ENCODE data around the gene RCBTB2. TPM values are rescaled to one million over a fixed set of nuclear protein-coding genes. Genes with fewer than 3 reads are reported as not detected.
"Not testable (repeated sequence)": the region's sequence is repeated elsewhere in the genome, so short reads cannot be mapped to it uniquely, and the experiment has no call there.

The RCBTB2 gene
- total RNA-seq, result 10 to 100 TPM in 1 of 2 donors, 1 to 10 TPM in 1; 9.7 to 13.9 TPM
- long read RNA-seq, transcript RCBTB2-201 (15 exons, 3,232 nt), result major isoform, 13 of 21 reads
- long read RNA-seq, partial matches to known transcripts, result 4 of 21 reads
- long read RNA-seq, other reads (novel, unspliced or antisense), result 3 of 21 reads

DNA sequence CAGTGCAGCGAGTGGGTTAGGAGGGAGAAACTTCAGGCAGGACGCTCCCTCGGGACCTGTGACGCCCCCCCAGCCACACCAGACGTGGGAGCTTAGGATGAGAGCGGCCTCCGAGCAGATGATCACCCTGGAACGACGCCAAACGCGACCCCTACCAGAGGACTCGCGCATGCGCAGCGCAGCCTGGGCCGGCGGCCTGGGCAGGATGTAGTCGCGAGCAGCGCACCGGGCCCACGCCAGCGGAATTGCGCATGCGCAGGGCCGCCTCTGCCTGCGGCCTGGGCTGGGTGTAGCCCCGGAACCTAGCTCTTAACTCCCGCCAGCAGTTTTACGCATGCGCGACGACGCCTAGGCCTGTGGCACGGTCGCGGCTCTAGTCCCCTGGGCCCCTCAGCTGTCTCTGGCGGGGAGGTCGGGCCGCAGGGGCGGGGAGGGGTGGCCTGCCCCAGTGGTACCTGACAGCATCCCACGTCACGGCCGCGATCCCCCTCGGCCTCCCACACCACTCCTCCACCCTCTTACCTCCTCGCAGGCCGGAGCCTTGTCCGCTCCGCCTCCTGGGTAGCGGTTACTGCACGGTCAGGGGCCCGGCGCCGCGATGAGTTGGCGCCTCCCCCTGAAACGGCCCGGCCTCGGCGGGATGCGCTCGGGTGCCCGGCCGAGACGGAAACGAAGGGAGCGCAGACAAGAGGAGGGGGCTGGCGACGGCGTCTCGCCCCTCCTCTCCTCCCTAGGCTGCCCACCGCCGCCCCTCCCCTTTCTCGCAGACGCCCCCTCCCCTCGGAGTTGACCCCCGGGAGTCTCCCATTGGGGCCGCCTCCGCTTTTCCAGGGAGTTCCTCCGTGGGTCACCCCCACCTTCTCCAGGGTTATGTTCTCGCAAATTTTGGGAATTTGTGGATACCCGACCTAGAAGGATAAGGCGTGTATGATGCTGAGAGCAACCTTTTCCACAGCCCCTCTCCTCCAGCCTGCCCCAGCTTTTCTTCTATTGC, at the start of gene RCBTB2:
Gene RCBTB2 (minus strand): TSS at position 575 of the 994 bp plus-strand sequence. CDS start 11,141 bp downstream, outside the sequence.
- ATAC-seq (peak; percentile 97), DNase-seq (peak; percentile 100)
- intact Hi-C loops (cut with DNase I), result no loop called here

- DNase-seq (no peak), ATAC-seq (no peak)
- intact Hi-C loops (cut with DNase I), result loop anchor here in 1 of 2 donors (5.0 kb wide), 1 partner anchor 250 kb away; no protein-coding TSS in a partner anchor
Measured at GRCh38 chr13:48582084-48582483, 49.2 kb upstream of the RCBTB2 start.

- intact Hi-C loops (cut with DNase I), result loop anchor here (2.0 to 5.0 kb wide), 2 partner anchors 246 to 249 kb away; no protein-coding TSS in a partner anchor
Measured at GRCh38 chr13:48580896-48581295, 48.0 kb upstream of the RCBTB2 start.

GRCh38 chr13:48580185-48580803, 47.4 kb upstream of the RCBTB2 start:
- ATAC-seq, result peak; percentile 37 to 56
- intact Hi-C loops (cut with DNase I), result loop anchor here (2.0 to 5.0 kb wide), 2 partner anchors 245 to 248 kb away; no protein-coding TSS in a partner anchor
- peak; percentile 72 for DNase-seq

More at GRCh38 chr13:48580896-48581295, 48.0 kb upstream of the RCBTB2 start:
- no peak for DNase-seq
- no peak for ATAC-seq

- DNase-seq, ATAC-seq: not testable (repeated sequence)
- intact Hi-C loops (cut with DNase I), result loop anchor here (2.0 to 10.0 kb wide), 4 partner anchors 168 to 455 kb away; partner anchors contain the start of gene LPAR6 (in 1 of the 2)
Measured at GRCh38 chr13:48579919-48580180, 47.0 kb upstream of the RCBTB2 start.

DNA sequence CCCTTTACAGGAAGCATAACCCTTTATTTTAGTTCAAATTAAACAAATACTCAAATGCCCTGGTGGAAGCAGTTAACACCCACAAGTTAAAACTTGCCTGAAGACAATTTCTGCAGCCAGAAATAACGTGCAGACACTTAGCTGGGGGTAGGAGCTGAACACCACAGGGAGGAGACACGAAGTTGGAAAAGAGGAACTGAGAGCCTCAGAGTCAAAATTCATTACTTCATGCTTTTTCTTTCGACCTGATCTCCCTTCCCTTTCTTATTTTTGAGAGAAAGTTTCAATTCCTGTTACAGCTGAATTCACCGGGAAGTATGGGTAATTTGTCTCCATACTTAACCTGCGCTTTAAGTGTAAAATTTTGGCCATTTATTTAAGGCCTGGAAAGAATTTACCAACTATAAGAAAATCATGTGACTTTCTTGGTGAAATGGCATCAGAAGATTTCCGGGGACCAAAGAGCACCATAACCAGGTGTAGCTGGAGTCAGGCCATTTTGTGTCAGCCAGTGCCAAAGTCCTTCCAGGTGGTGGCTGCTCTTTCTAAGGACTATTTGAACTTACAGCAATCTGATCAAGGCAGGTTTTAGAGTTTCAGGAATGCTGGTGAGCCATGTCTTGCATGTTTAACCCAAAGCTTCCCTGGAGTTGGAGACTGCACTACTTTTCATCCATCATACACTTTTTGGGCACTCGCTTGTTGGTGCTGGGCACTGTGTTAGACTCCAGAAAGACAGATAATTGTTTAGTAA, 46.5 kb upstream of the RCBTB2 start:
- peak; percentile 56 to 63 for ATAC-seq
- intact Hi-C loops (cut with DNase I), result loop anchor here in 1 of 2 donors (5.0 to 10.0 kb wide), 2 partner anchors 167 to 455 kb away; partner anchors contain the start of gene LPAR6
- DNase-seq, result no peak

GRCh38 chr13:48578516-48579164, 45.8 kb upstream of the RCBTB2 start:
- no peak for DNase-seq
- intact Hi-C loops (cut with DNase I), result loop anchor here in 1 of 2 donors (5.0 to 10.0 kb wide), 2 partner anchors 166 to 454 kb away; partner anchors contain the start of gene LPAR6
- ATAC-seq, result peak in 1 of 2 donors; percentile 37

GRCh38 chr13:48576448-48577010, 43.6 kb upstream of the RCBTB2 start:
- intact Hi-C loops (cut with DNase I), result loop anchor here in 1 of 2 donors (5.0 to 10.0 kb wide), 2 partner anchors 164 to 452 kb away; partner anchors contain the start of gene LPAR6
- DNase-seq, result no peak
- ATAC-seq, result no peak

DNA sequence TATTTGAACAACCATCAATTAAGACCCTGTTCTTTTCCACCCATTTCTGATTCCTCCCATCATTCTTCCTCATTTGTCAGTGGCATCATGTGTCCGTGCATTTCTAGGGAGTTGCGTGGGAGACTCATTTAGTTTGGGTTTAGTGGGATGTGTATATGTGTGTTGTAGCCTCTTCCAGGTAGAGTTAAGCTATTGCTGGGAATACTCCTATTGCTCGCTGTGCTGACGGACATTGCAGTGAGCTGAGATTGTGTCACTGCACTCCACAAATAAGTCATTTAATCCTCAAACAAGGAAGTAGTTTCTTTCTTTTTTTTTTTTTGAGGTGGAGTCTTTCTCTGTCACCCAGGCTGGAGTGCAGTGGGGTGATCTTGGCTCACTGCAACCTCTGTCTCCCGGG, 42.2 kb upstream of the RCBTB2 start:
- DNase-seq, result no peak
- no peak for ATAC-seq
- intact Hi-C loops (cut with DNase I), result loop anchor here in 1 of 2 donors (5.0 to 10.0 kb wide), 2 partner anchors 163 to 450 kb away; partner anchors contain the start of gene LPAR6

DNA sequence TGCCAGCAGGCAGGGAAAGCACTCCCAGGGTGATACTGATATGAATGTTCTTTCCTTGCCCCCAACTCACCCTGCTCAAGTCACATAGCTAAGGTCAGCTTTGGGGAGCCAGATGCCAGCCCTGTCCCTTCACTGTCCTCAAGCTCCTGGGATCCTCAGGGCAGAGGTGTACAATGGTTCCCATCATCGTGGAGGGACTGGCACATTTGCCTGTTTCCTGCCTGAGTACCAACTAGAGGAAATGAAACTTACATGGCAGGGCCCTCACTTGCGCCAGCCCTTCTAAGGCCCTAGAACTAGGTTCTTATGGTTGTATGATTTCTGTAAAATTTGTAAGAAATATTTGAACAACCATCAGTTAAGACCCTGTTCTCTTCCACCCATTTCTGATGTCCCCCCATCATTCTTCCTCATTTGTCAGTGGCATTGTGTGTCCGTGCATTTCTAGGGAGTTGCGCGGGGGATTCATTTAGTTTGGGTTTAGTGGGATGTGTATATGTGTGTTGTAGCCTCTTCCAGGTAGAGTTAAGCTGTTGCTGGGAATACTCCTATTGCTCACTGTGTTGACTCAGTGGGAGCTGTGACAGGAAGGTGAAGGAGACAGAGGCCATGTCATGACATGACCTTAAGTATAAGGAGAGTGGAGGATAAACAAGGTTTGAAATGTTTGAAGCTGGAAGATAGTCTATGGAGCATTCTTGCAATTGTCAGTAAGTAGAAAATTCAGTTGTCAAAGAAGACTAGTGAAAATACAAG, 41.3 kb upstream of the RCBTB2 start:
- ATAC-seq, result peak in 1 of 2 donors; percentile 5

GRCh38 chr13:48573213-48574007, 40.5 kb upstream of the RCBTB2 start:
- intact Hi-C loops (cut with DNase I), result loop anchor here in 1 of 2 donors (10.0 kb wide), 1 partner anchor 449 kb away; no protein-coding TSS in a partner anchor
- no peak for ATAC-seq

More for the DNA sequence above, 41.3 kb upstream of the RCBTB2 start:
- no peak for DNase-seq
- intact Hi-C loops (cut with DNase I), result loop anchor here in 1 of 2 donors (10.0 kb wide), 1 partner anchor 449 kb away; no protein-coding TSS in a partner anchor

GRCh38 chr13:48571126-48571913, 38.4 kb upstream of the RCBTB2 start:
- peak; percentile 65 to 66 for ATAC-seq
- intact Hi-C loops (cut with DNase I), result loop anchor here in 1 of 2 donors (10.0 kb wide), 1 partner anchor 447 kb away; no protein-coding TSS in a partner anchor
- DNase-seq, result no peak

More at GRCh38 chr13:48573213-48574007, 40.5 kb upstream of the RCBTB2 start:
- DNase-seq, result no peak

GRCh38 chr13:48570216-48570828, 37.4 kb upstream of the RCBTB2 start:
- DNase-seq (no peak), ATAC-seq (peak in 1 of 2 donors; percentile 36)

GRCh38 chr13:48569104-48569666, 36.3 kb upstream of the RCBTB2 start:
- ATAC-seq, result no peak
- DNase-seq, result no peak
- intact Hi-C loops (cut with DNase I), result loop anchor here in 1 of 2 donors (5.0 kb wide), 1 partner anchor 62 kb away; no protein-coding TSS in a partner anchor

More at GRCh38 chr13:48570216-48570828, 37.4 kb upstream of the RCBTB2 start:
- intact Hi-C loops (cut with DNase I), result loop anchor here in 1 of 2 donors (10.0 kb wide), 1 partner anchor 446 kb away; no protein-coding TSS in a partner anchor

Data from left cardiac atrium (tissue), 4 donors.